GM12801 (cell line): ENCODE measurements around the gene CHST15.

Experiments
- CTCF ChIP-seq: IDR thresholded peaks from one replicate; pipeline ENCODE4 v1.5.1; 2011; ENCODE audit warnings: control low read depth; ENCODE audit not compliant: insufficient read length; ENCODE audit errors: extremely low read depth

CHST15 gene

GRCh38 chr10:123964953-123965352 is 128.4 kb downstream of the CHST15 start:
- TF ChIP-seq CTCF = no peak

DNA sequence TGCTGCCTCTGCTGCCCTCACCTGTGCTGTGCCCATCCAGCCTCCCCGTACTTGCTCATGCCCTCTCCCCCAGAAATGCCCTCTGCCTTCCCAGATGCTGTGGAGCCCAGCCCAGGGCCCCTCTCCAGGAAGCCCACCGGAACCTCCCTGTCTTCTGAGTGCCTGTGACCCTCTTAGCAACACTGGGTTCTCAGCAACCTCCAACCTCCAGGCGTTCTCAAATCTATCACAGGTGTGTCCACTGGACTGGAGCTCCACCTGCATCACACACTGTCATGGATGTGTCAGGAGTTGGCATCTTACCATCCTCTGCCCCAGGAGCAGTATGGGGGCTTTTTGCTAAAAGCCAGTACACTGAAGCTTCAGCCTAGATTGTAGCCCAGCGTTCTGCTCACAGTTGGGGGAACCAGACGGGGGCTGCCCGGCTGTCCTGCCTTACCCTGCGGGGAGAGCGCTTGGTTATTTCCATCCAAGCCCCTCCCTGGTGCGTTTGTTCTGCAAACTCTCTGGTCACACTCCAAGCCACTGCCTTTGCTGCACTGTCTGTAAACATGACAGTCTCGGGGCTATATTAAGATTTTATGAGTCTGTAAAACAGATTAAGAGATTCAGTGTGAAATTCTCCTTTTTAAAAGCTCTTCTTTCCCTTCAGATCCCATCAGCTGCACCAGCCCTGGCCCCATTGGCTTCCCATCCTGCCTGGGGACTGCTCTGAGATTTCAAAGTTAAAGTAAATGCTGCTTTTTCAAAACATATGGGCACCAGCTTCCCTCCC is 130.5 kb downstream of the CHST15 start:
- no peak for TF ChIP-seq CTCF

DNA sequence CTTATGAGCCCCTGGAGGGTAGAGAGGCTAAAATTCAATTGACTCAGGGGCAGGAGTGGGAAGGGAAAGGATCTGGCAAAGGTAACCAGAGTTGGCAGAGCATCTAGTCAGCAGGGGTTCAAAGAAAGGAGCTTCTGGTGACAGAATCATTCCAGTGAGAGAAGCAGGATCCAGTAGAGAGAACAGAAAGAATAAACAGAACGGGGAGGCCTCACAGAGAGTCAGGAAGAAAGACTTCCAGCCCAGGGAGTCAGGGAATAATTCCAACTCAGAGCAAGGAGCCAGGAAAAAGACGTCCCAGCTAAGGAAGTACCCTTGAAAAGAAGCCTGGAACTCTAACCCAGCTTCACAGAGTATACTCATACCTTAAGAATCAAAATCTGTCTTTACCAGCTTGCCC is 135.2 kb downstream of the CHST15 start:
- TF ChIP-seq CTCF = no peak
